ENCODE results near the gene TLR2.

TLR2 gene

DNA sequence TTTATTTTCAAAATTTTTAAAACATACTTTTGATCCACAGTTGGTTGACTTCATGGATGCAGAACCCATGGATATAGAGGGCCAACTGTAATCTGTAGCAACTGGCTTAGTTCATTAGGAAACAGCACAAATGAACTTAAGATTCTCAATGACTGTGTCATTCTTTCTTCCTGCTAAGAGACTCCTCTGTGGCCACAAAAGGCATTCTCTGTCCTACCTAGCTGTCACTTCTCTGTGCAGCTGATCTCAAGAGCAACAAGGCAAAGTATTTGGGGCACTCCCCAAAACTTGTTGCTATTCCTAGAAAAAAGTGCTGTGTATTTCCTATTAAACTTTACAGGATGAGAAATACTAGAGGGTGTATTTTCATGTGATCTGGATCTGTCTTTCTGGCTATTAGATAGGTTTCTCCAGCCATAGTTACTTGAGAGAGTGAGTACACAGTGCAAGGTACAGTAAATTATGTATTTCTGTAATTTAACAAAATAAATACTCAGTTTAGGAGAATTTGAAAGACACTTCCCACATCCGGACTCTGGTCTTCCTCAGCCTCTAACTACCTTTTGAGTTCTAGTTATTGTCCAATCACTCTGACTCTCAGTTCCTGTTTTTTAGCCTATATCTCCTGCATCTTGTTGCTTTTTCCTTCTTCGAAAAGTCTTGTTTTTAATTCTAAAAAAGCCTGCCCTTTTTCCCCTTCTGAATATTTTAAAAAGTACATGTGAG lies 21.8 kb downstream of the TLR2 start:
- no peak for TF ChIP-seq CTCF (conservative IDR thresholded peaks at IDR 0.05; ENCODE audit: control insufficient read depth, insufficient read depth, low read depth, low read length)
- no peak for DNase-seq (ENCODE audit: low read depth)
- no peak overlapping the region for H3K4me3 ChIP-seq (ENCODE audit: control insufficient read depth, low read depth, low read length)

DNA sequence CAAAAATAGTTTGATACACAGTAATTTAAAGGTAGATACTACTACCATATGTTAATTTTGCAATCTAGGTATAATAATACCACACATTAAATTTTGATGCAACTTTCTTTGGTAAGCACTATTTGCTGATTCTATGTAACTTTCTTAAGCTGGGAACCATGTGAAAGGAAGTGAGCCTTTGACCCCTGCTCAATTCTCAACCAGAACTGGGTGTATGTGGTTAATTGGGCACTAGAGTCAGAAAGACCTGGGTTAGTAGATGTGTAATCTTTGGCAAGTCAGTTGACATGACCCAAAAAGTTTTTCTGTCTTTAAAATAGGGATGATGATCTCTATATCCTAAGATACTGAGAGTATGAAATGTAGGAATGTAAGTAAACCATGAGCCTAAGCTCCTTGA lies 22.4 kb downstream of the TLR2 start:
- no peak for TF ChIP-seq CTCF (conservative IDR thresholded peaks at IDR 0.05; ENCODE audit: control insufficient read depth, insufficient read depth, low read depth, low read length)
- no peak for DNase-seq (ENCODE audit: low read depth)
- H3K4me3 ChIP-seq (ENCODE audit: control insufficient read depth, low read depth, low read length) = no peak overlapping the region

DNA sequence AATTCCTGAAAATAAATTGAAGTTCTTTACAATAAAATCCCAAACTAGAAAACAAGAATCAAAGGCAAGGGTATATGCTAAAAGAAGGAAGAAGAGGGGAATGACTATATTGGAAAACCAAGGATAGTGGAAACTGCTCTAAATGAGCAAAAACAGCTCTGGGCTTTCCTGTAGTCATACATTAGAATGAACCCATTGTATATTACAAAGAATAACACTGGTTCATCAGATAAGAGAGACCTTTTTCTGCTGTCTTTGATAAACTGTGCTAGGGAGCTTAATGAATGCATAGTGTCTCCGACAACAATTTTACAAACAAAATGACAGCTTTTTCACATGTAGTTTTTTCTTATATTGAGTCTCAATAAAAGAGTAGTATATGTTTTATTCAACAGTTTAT lies 26.6 kb downstream of the TLR2 start:
- no peak overlapping the region for H3K4me3 ChIP-seq (ENCODE audit: control insufficient read depth, low read depth, low read length)
- DNase-seq (ENCODE audit: low read depth) = no peak
- TF ChIP-seq CTCF (conservative IDR thresholded peaks at IDR 0.05; ENCODE audit: control insufficient read depth, insufficient read depth, low read depth, low read length) = no peak

DNA sequence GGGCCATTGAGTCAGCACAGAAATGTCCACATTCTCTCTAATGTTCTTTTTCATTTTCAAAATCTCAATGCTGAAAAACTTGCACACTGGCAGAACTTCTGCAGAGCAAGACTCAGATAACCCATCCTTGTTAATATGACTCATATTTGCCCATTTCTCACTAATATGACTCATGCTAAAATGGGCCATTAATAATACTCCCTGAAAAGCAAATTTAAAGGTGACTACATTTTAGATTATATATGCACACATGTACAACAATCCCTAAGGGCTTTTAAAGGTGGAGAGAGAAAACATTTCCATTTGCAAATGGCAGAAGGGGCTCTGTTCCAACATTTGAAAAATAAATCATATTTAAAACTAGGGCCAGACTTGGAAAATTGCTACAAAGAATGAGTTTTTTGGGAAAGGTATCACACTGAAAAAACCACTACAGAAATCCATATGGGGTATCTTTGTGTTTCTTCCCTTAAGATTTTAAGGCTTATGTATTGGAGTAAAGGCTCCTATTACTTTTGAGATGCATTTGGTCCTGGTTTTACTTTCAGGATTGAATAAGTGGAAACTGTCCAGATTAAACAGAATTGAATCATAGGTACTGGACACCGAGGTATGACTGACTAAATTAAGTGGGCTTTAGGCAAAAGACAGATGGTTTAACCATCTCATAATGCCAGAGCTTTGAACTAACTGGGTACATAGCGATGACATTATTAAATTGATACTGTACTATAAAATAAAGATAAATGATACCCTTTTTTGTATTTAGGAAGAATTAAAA lies 30.0 kb downstream of the TLR2 start:
- TF ChIP-seq CTCF (conservative IDR thresholded peaks at IDR 0.05; ENCODE audit: control insufficient read depth, insufficient read depth, low read depth, low read length) = no peak
- no peak overlapping the region for H3K4me3 ChIP-seq (ENCODE audit: control insufficient read depth, low read depth, low read length)
- peak; percentile 62 for DNase-seq (ENCODE audit: low read depth)

DNA sequence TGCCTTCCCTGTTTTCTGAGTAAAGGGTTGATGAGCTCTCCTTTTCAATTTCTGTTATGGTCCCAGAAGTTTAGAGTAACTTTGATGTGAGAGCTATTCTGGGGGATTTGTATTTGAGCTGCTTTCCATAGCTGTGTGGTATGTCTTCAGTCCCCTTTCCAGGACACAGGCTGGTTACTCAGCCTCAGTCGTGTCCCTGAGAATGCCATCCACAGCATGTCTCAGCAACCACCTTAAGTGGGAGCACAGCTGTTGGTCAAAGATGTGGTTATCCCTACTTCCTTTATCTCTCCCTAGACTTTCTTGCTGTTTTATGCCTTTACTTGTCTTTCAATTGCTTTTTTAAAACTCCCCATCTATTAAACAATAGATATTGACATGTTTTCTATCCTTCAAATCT lies 38.0 kb downstream of the TLR2 start:
- no peak for TF ChIP-seq CTCF (conservative IDR thresholded peaks at IDR 0.05; ENCODE audit: control insufficient read depth, insufficient read depth, low read depth, low read length)

GRCh38 chr4:153724606-153725005 lies 40.5 kb downstream of the TLR2 start:
- no peak for DNase-seq (ENCODE audit: low read depth)
- H3K4me3 ChIP-seq (ENCODE audit: control insufficient read depth, low read depth, low read length) = no peak overlapping the region
- TF ChIP-seq CTCF (conservative IDR thresholded peaks at IDR 0.05; ENCODE audit: control insufficient read depth, insufficient read depth, low read depth, low read length) = no peak

More for the DNA sequence above, 38.0 kb downstream of the TLR2 start:
- H3K4me3 ChIP-seq (ENCODE audit: control insufficient read depth, low read depth, low read length) = no peak overlapping the region
- no peak for DNase-seq (ENCODE audit: low read depth)

All from fibroblast of mammary gland (primary cell).